Mesothelial cell of epicardium (in vitro differentiated cells): ENCODE measurements around the gene DNAJC15. TPM values are rescaled to one million over a fixed set of nuclear protein-coding genes. Genes with fewer than 3 reads are reported as not detected.

Source experiments
- DNase-seq, 2 experiments: peaks; one replicate each; pipeline ENCODE4 v3.0.0; 2021; ENCODE audit warnings: low spot score in 2 of 2; ENCODE audit not compliant: unreplicated experiment in 2 of 2
- H3K27ac Mint-ChIP-seq: 2 replicates; pipeline ENCODE4 v1.8.0; 2021; ENCODE audit warnings: mixed read lengths
- H3K27me3 Mint-ChIP-seq: 2 replicates; pipeline ENCODE4 v1.8.0; 2021; ENCODE audit warnings: low read depth, mixed read lengths
- H3K36me3 Mint-ChIP-seq: 2 replicates; pipeline ENCODE4 v1.8.0; 2021; ENCODE audit warnings: mixed read lengths
- H3K4me1 Mint-ChIP-seq: 2 replicates; pipeline ENCODE4 v1.8.0; 2021; ENCODE audit warnings: mixed read lengths
- H3K4me3 Mint-ChIP-seq: 2 replicates; pipeline ENCODE4 v1.8.0; 2021; ENCODE audit warnings: mild to moderate bottlenecking, moderate library complexity, mixed read lengths
- H3K9me3 Mint-ChIP-seq: 2 replicates; pipeline ENCODE4 v1.8.0; 2021; ENCODE audit warnings: mixed read lengths
- CTCF ChIP-seq: fragments of 200-600 bp; sonication (generic); IDR thresholded peaks from one replicate; pipeline ENCODE4 v1.5.0; 2021; ENCODE audit warnings: antibody characterized with exemption; ENCODE audit not compliant: unreplicated experiment
- total RNA-seq: library from RNA; stranded (reverse); gene quantifications from 3 replicates; pipeline ENCODE4 v1.2.1, GENCODE V29; 2021

DNAJC15 gene
- total RNA-seq, 1 donor from 2014 or later, result 31.6 TPM

GRCh38 chr13:43136920-43137575 is 113.7 kb downstream of the DNAJC15 start:
- Mint-ChIP-seq H3K27ac (no peak overlapping the region), H3K36me3 (no peaks in the 10 kb centered on the region), H3K27me3 (no peaks in the 10 kb centered on the region), H3K9me3 (no peaks in the 10 kb centered on the region), H3K4me1 (peaks cover 47% of the 10 kb centered on the region), H3K4me3 (no peak overlapping the region)
- DNase-seq, result no peak
- TF ChIP-seq CTCF, result no peak

GRCh38 chr13:43139211-43139610 is 115.8 kb downstream of the DNAJC15 start:
- Mint-ChIP-seq H3K27me3 (no peaks in the 10 kb centered on the region), H3K9me3 (no peaks in the 10 kb centered on the region), H3K27ac (peak overlapping the region; percentile 14), H3K4me1 (peaks cover 52% of the 10 kb centered on the region), H3K4me3 (no peak overlapping the region), H3K36me3 (no peaks in the 10 kb centered on the region)
- TF ChIP-seq CTCF, result no peak
- no peak for DNase-seq

- Mint-ChIP-seq H3K4me3 (no peak overlapping the region), H3K36me3 (no peaks in the 10 kb centered on the region), H3K27ac (no peak overlapping the region), H3K9me3 (no peaks in the 10 kb centered on the region), H3K27me3 (no peaks in the 10 kb centered on the region), H3K4me1 (peaks cover 52% of the 10 kb centered on the region)
- no peak for DNase-seq
- no peak for TF ChIP-seq CTCF
Observed at GRCh38 chr13:43139921-43140320, 116.5 kb downstream of the DNAJC15 start.

- H3K4me1 Mint-ChIP-seq, result peaks cover 56% of the 10 kb centered on the region
- no peak overlapping the region for H3K4me3 Mint-ChIP-seq
Observed at GRCh38 chr13:43140985-43141384, 117.6 kb downstream of the DNAJC15 start.

GRCh38 chr13:43141685-43142084 is 118.3 kb downstream of the DNAJC15 start:
- DNase-seq, result no peak
- H3K4me3 Mint-ChIP-seq, result no peak overlapping the region
- peaks cover 61% of the 10 kb centered on the region for H3K4me1 Mint-ChIP-seq
- H3K27me3 Mint-ChIP-seq, result no peaks in the 10 kb centered on the region
- no peak for TF ChIP-seq CTCF
- H3K27ac Mint-ChIP-seq, result no peak overlapping the region
- no peaks in the 10 kb centered on the region for H3K36me3 Mint-ChIP-seq
- H3K9me3 Mint-ChIP-seq, result no peaks in the 10 kb centered on the region

More at GRCh38 chr13:43140985-43141384, 117.6 kb downstream of the DNAJC15 start:
- no peaks in the 10 kb centered on the region for H3K27me3 Mint-ChIP-seq
- H3K9me3 Mint-ChIP-seq, result no peaks in the 10 kb centered on the region
- H3K27ac Mint-ChIP-seq, result no peak overlapping the region
- no peak for TF ChIP-seq CTCF
- H3K36me3 Mint-ChIP-seq, result no peaks in the 10 kb centered on the region
- DNase-seq, result no peak
